NB4 (cell line): ENCODE results near the gene RAB11A.

Source experiments
- MYC ChIP-seq: IDR thresholded peaks from 2 replicates; pipeline ENCODE4 v1.6.1; 2011; ENCODE audit warnings: low read depth, low read length
- POLR2A ChIP-seq: IDR thresholded peaks from 2 replicates; pipeline ENCODE4 v1.6.1; 2011; ENCODE audit warnings: mild to moderate bottlenecking; ENCODE audit not compliant: insufficient read length; ENCODE audit errors: extremely low read depth
- TF ChIP-seq, protein P1 (sequence below): IDR thresholded peaks from one replicate; pipeline ENCODE4 v1.5.1; 2012; ENCODE audit warnings: low read depth, low read length

DNA sequence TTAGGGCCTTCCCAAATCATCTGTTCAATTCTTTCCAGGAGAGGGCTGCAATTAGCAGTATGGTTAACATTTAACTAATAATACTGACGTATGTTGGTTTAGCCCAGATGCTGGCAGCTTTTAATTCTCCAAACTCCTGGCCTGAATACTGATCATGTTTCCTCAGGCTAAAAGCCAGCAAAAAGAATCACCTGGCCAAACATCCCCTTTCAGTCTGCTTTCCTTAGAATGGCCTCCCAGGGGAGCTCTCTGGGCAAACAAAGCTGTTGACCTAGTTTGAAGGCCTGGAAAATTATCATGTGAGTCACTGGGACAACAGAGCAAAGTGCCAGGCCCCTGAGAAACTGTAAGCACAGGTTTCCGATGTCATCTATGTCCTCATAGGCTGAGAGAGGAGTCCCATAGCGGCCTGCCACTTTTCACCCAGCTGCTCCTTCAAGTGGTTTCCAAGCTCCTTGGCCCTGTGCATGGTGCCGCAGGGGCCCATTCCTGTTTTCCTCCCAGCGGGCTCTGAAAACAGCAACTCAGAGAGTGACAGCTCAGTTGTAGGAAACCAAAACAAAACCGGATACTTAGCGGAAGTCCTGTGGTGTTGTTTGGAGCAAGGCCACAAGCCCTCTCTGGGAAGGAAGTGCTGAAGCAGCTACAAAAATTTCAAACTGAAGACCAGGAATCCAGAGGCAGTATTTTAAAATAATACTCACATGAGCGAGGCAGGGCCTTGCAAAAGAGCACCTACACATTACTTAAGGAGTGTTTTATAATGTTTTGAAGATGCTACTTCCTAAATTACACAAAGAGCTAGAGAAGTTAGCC, 36.5 kb upstream of the RAB11A start:
- TF ChIP-seq, protein P1, sequence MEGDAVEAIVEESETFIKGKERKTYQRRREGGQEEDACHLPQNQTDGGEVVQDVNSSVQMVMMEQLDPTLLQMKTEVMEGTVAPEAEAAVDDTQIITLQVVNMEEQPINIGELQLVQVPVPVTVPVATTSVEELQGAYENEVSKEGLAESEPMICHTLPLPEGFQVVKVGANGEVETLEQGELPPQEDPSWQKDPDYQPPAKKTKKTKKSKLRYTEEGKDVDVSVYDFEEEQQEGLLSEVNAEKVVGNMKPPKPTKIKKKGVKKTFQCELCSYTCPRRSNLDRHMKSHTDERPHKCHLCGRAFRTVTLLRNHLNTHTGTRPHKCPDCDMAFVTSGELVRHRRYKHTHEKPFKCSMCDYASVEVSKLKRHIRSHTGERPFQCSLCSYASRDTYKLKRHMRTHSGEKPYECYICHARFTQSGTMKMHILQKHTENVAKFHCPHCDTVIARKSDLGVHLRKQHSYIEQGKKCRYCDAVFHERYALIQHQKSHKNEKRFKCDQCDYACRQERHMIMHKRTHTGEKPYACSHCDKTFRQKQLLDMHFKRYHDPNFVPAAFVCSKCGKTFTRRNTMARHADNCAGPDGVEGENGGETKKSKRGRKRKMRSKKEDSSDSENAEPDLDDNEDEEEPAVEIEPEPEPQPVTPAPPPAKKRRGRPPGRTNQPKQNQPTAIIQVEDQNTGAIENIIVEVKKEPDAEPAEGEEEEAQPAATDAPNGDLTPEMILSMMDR = no peak
- TF ChIP-seq POLR2A (no peak), MYC (0 out of 2 replicates have a peak, but pooled peaks have one; percentile 7)
